HepG2 (cell line): ENCODE data around the gene NAIF1. TPM values are rescaled to one million over a fixed set of nuclear protein-coding genes. Genes with fewer than 3 reads are reported as not detected.

ENCODE experiments used
- ATF6 ChIP-seq: sonication (generic); formaldehyde crosslinking; conservative IDR thresholded peaks from 2 replicates; pipeline ENCODE4 v1.4.0; 2020; ENCODE audit warnings: missing genetic modification reagents
- ATF7 ChIP-seq, 2 experiments: fragments of 450-650 bp in 1 of 2; sonication (generic) in 1 of 2; formaldehyde crosslinking in 1 of 2; IDR thresholded peaks; 2 replicates each; pipeline versions ENCODE4 v1.4.0 to v1.6.1; 2016 to 2020; ENCODE audit warnings: antibody characterized with exemption in 1 of 2, mild to moderate bottlenecking in 1 of 2, missing genetic modification reagents in 1 of 2
- BATF2 ChIP-seq: sonication (generic); formaldehyde crosslinking; IDR thresholded peaks from 2 replicates; pipeline ENCODE4 v1.8.0; 2022; ENCODE audit warnings: mild to moderate bottlenecking, missing genetic modification reagents, moderate library complexity
- CENPBD1 ChIP-seq: sonication (generic); formaldehyde crosslinking; IDR thresholded peaks from 2 replicates; pipeline ENCODE4 v1.8.0; 2022; ENCODE audit warnings: missing genetic modification reagents, low read depth, mild to moderate bottlenecking, borderline replicate concordance
- DMAP1 ChIP-seq: IDR thresholded peaks from 2 replicates; pipeline ENCODE4 v1.6.1; 2016
- GLI4 ChIP-seq: sonication (generic); formaldehyde crosslinking; IDR thresholded peaks from 2 replicates; pipeline ENCODE4 v1.5.1; 2020; ENCODE audit warnings: missing genetic modification reagents, mild to moderate bottlenecking, moderate library complexity, borderline replicate concordance
- HDAC1 ChIP-seq: sonication (generic); formaldehyde crosslinking; IDR thresholded peaks from 2 replicates; pipeline ENCODE4 v1.5.1; 2020; ENCODE audit warnings: mild to moderate bottlenecking, missing genetic modification reagents
- KLF13 ChIP-seq: sonication (generic); formaldehyde crosslinking; IDR thresholded peaks from 2 replicates; pipeline ENCODE4 v1.4.0; 2020; ENCODE audit warnings: mild to moderate bottlenecking, missing genetic modification reagents
- SAFB2 ChIP-seq: sonication (generic); formaldehyde crosslinking; IDR thresholded peaks from 2 replicates; pipeline ENCODE4 v1.5.1; 2020; ENCODE audit warnings: missing genetic modification reagents, low read depth, mild to moderate bottlenecking, borderline replicate concordance
- STAG1 ChIP-seq: sonication (generic); formaldehyde crosslinking; IDR thresholded peaks from 2 replicates; pipeline ENCODE4 v1.4.0; 2020; ENCODE audit warnings: missing genetic modification reagents
- TEAD3 ChIP-seq: optimal IDR thresholded peaks from 2 replicates; pipeline ENCODE3; 2016; ENCODE audit warnings: borderline replicate concordance
- ZFP36L2 ChIP-seq: sonication (generic); formaldehyde crosslinking; IDR thresholded peaks from 2 replicates; pipeline ENCODE4 v1.4.0; 2020; ENCODE audit warnings: missing genetic modification reagents
- ZKSCAN1 ChIP-seq: fragments of 150-350 bp; IDR thresholded peaks from 2 replicates; pipeline ENCODE4 v1.6.1; 2014; ENCODE audit warnings: low read length
- ZNF12 ChIP-seq: sonication (generic); formaldehyde crosslinking; IDR thresholded peaks from 2 replicates; pipeline ENCODE4 v1.5.0; 2020; ENCODE audit warnings: missing genetic modification reagents
- ZNF143 ChIP-seq: sonication (generic); formaldehyde crosslinking; IDR thresholded peaks from 2 replicates; pipeline ENCODE4 v1.4.0; 2020; ENCODE audit warnings: missing genetic modification reagents
- ZNF160 ChIP-seq: sonication (generic); formaldehyde crosslinking; IDR thresholded peaks from 2 replicates; pipeline ENCODE4 v1.8.0; 2022; ENCODE audit warnings: mild to moderate bottlenecking, inconsistent platforms, missing genetic modification reagents
- ZNF3 ChIP-seq: IDR thresholded peaks from 2 replicates; pipeline ENCODE4 v1.7.0; 2017; ENCODE audit warnings: inconsistent platforms
- ZNF329 ChIP-seq: sonication (generic); formaldehyde crosslinking; IDR thresholded peaks from 2 replicates; pipeline ENCODE4 v1.9.0; 2021; ENCODE audit warnings: low read depth, mild to moderate bottlenecking, missing genetic modification reagents
- ZNF546 ChIP-seq: sonication (generic); formaldehyde crosslinking; conservative IDR thresholded peaks from 2 replicates; pipeline ENCODE4 v1.8.1; 2023; ENCODE audit warnings: mild to moderate bottlenecking, missing genetic modification reagents
- ZNF557 ChIP-seq: sonication (generic); formaldehyde crosslinking; IDR thresholded peaks from 2 replicates; pipeline ENCODE4 v1.4.0; 2020; ENCODE audit warnings: missing genetic modification reagents
- ZNF660 ChIP-seq: sonication (generic); formaldehyde crosslinking; IDR thresholded peaks from 2 replicates; pipeline ENCODE4 v1.5.1; 2020; ENCODE audit warnings: mild to moderate bottlenecking, low read depth, missing genetic modification reagents, borderline replicate concordance
- ZNF878 ChIP-seq: sonication (generic); formaldehyde crosslinking; IDR thresholded peaks from 2 replicates; pipeline ENCODE4 v1.8.1; 2023; ENCODE audit warnings: mild to moderate bottlenecking, missing genetic modification reagents, moderate library complexity
- polyA plus RNA-seq, 8 experiments: library from polyadenylated mRNA; depleted of rRNA in 3 of 8; stranded (reverse) in 7 of 8; unstranded in 1 of 8; fragments of >200 nt; fragmentation: Illumina TruSeq in 4 of 8; extraction: Trizol in 4 of 8; gene quantifications; 2 replicates each; pipeline versions ENCODE4 v1.2.1 to v1.2.3, GENCODE V29; 2011 to 2016; ENCODE audit warnings: low read depth in 4 of 8, missing spikeins in 1 of 8, mixed read lengths in 1 of 8; ENCODE audit not compliant: insufficient read depth in 1 of 8
- total RNA-seq, 5 experiments: library from RNA; depleted of rRNA; stranded (reverse); fragments of >200 nt; fragmentation: Illumina TruSeq; extraction: Trizol; gene quantifications; 2 replicates each; pipeline ENCODE4 v1.2.3, GENCODE V29; 2016; ENCODE audit warnings: low read depth in 1 of 5
- TF ChIP-seq, protein P1 (sequence below): sonication (generic); formaldehyde crosslinking; IDR thresholded peaks from 2 replicates; pipeline ENCODE4 v1.4.0; 2020; ENCODE audit warnings: missing genetic modification reagents
- TF ChIP-seq, protein P2 (sequence below): sonication (generic); formaldehyde crosslinking; IDR thresholded peaks from 2 replicates; pipeline ENCODE4 v1.8.1; 2023; ENCODE audit warnings: missing genetic modification reagents, mild to moderate bottlenecking, borderline replicate concordance

NAIF1 gene
- total and polyA plus RNA-seq, 2 of the 13 experiments (the other 11 are each of a cell fraction or from before 2014, with no cell fraction given) = 6.0 to 6.9 TPM

DNA sequence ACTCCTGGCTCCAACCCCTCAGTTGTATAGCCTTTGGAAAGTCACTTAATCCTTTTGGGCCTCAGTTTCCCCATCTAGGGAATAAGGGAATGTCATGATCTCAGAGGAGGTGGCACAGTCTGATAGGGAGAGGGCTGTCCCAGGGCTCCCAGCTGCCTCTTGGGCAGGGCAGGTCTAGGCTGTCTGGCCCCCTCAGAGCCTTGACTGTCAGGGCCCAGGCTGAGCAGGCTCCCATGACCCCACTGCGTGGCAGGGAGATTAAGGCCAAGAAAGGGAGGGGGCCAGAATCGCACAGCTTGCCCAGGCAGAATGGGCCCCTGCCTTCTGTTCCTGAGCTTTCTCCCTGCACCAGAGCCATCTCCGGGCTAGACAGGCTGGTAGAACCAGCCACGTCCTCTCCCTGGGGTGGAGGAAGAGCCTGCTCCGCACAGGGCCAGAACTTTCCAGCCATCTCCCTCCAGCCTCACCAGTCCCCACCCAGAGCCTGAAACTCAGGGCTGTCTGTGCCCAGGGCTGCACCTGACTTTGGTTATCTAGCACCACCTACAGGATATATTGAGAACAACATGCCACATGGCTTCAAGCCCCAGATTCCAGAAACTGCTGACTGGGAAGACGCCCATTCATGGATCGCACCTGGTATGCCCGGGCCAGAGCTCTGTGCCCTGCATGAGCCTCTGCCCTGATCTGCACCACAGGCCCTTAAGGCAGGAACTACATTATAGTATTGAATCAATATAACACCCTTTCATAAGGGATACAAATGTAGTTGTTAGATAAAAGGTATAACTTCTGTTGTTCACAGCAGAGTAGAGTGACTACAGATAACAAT is 32.1 kb downstream of the NAIF1 start (continued):
- TF ChIP-seq SAFB2 (CRISPR knock-in tag) = 0 out of 2 replicates have a peak, but pooled peaks have one; percentile 39
- peak; percentile 73 for TF ChIP-seq TEAD3
- no peak for TF ChIP-seq ZFP36L2 (CRISPR knock-in tag)
- no peak for TF ChIP-seq ZNF160 (CRISPR knock-in tag)
- no peak for TF ChIP-seq DMAP1
- TF ChIP-seq ZNF878 (CRISPR knock-in tag) = no peak
- TF ChIP-seq, protein P1, sequence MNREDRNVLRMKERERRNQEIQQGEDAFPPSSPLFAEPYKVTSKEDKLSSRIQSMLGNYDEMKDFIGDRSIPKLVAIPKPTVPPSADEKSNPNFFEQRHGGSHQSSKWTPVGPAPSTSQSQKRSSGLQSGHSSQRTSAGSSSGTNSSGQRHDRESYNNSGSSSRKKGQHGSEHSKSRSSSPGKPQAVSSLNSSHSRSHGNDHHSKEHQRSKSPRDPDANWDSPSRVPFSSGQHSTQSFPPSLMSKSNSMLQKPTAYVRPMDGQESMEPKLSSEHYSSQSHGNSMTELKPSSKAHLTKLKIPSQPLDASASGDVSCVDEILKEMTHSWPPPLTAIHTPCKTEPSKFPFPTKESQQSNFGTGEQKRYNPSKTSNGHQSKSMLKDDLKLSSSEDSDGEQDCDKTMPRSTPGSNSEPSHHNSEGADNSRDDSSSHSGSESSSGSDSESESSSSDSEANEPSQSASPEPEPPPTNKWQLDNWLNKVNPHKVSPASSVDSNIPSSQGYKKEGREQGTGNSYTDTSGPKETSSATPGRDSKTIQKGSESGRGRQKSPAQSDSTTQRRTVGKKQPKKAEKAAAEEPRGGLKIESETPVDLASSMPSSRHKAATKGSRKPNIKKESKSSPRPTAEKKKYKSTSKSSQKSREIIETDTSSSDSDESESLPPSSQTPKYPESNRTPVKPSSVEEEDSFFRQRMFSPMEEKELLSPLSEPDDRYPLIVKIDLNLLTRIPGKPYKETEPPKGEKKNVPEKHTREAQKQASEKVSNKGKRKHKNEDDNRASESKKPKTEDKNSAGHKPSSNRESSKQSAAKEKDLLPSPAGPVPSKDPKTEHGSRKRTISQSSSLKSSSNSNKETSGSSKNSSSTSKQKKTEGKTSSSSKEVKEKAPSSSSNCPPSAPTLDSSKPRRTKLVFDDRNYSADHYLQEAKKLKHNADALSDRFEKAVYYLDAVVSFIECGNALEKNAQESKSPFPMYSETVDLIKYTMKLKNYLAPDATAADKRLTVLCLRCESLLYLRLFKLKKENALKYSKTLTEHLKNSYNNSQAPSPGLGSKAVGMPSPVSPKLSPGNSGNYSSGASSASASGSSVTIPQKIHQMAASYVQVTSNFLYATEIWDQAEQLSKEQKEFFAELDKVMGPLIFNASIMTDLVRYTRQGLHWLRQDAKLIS (CRISPR knock-in tag) = no peak
- TF ChIP-seq ZNF546 (CRISPR knock-in tag) = no peak
- TF ChIP-seq CENPBD1 (CRISPR knock-in tag) = no peak
- TF ChIP-seq GLI4 (CRISPR knock-in tag) = no peak
- TF ChIP-seq ZNF143 (CRISPR knock-in tag) = no peak
- no peak for TF ChIP-seq ZNF3 (CRISPR knock-in tag)
- no peak for TF ChIP-seq KLF13 (CRISPR knock-in tag)
- no peak for TF ChIP-seq ZNF557 (CRISPR knock-in tag)
- TF ChIP-seq BATF2 (CRISPR knock-in tag) = no peak
- TF ChIP-seq, protein P2, sequence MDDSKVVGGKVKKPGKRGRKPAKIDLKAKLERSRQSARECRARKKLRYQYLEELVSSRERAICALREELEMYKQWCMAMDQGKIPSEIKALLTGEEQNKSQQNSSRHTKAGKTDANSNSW (CRISPR knock-in tag) = no peak
- no peak for TF ChIP-seq ATF6 (CRISPR knock-in tag)
- no peak for TF ChIP-seq ATF7 (IDR thresholded peaks at IDR 0.05)
- TF ChIP-seq ATF7 (CRISPR knock-in tag; IDR thresholded peaks at IDR 0.05) = no peak
- no peak for TF ChIP-seq ZNF329 (CRISPR knock-in tag)
- no peak for TF ChIP-seq HDAC1 (CRISPR knock-in tag)
- no peak for TF ChIP-seq ZNF12 (CRISPR knock-in tag)
- TF ChIP-seq ZKSCAN1 = no peak
- TF ChIP-seq STAG1 = peak; percentile 94
- no peak for TF ChIP-seq ZNF660
